ENCODE measurements around the gene SEMA5A. TPM values are rescaled to one million over a fixed set of nuclear protein-coding genes. Genes with fewer than 3 reads are reported as not detected.

SEMA5A gene
- total RNA-seq, 5 donors from 2014 or later (not counting 1 experiment from before 2014, with no cell fraction given) = 0.60 to 5.1 (median 1.5) TPM

- ChIA-PET POLR2A (no interaction called here), CTCF (no interaction called here)
- Mint-ChIP-seq H3K4me1 (no peaks in the 10 kb centered on the region), H3K36me3 (no peaks in the 10 kb centered on the region), H3K27me3 (no peaks in the 10 kb centered on the region), H3K4me3 (no peak overlapping the region), H3K27ac (no peak overlapping the region), H3K9me3 (peaks cover 0 to 4% (median 3%) of the 10 kb centered on the region in 3 donors)
- H3K4me1 ChIP-seq (ENCODE audit: control insufficient read depth in 1 of 2, extremely low read depth in 1 of 2, insufficient read depth in 2 of 2, low read length in 2 of 2) = no peaks in the 10 kb centered on the region
- DNase-seq = no peak
- ATAC-seq (replicated peaks in 1 of 4) = no peak
- H3K4me3 ChIP-seq (ENCODE audit: control insufficient read depth in 1 of 2, extremely low read depth in 1 of 2, low read length in 1 of 2) = no peak overlapping the region
- no peaks in the 10 kb centered on the region for H3K36me3 ChIP-seq (ENCODE audit: control insufficient read depth in 2 of 2, extremely low read depth in 1 of 2, insufficient read depth in 1 of 2, low read length in 1 of 2)
- H3K9me3 ChIP-seq = no peaks in the 10 kb centered on the region
- no peak overlapping the region for H3K27ac ChIP-seq (ENCODE audit: low read length)
- peaks cover 0 to 3% of the 10 kb centered on the region in 2 experiments for H3K27me3 ChIP-seq (replicated peaks in 1 of 2; ENCODE audit: control insufficient read depth in 2 of 2, extremely low read depth in 1 of 2, insufficient read depth in 2 of 2, low read length in 1 of 2)
- WGBS (ENCODE audit: insufficient coverage) = 0% methylated on average over 1 of the region's 4 CpGs
Observed at GRCh38 chr5:9350301-9350797, 195.5 kb downstream of the SEMA5A start.

DNA sequence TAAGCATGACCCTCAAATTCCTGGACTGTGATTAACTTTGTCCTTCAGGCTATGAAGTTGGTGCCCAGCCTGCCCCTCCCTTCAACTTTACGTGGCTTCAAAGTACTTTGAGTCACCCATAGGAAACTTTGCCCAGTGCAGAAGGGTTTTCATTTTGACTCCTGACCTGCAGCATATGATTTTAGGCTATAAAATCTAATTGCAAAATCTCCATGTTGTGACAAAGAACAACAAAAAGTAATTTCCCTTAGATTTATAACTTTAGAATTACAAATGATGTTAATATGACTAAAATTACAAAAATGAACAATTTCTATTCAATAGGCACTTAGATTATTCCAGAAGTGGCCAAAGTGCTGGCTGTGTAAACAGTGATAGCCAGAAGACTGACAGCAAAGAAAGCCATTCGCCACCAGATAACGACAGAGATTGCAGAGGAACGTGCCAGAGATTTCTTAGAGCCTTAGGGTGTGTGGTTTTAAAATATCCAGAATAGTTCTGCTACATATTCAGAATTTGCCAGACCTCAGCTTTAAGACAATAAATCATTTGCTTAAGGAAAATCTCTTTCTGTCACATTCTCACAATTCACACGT lies 197.4 kb downstream of the SEMA5A start:
- H3K27ac ChIP-seq (ENCODE audit: low read length) = no peak overlapping the region
- DNase-seq (no peak), ATAC-seq (replicated peaks in 1 of 4) (no peak)
- POLR2A ChIA-PET = no interaction called here
- Mint-ChIP-seq H3K9me3 (peaks cover 0 to 3% (median 0%) of the 10 kb centered on the region in 3 donors), H3K4me3 (no peak overlapping the region), H3K4me1 (no peaks in the 10 kb centered on the region), H3K27ac (no peak overlapping the region), H3K36me3 (no peaks in the 10 kb centered on the region), H3K27me3 (no peaks in the 10 kb centered on the region)
- no peaks in the 10 kb centered on the region for H3K4me1 ChIP-seq (ENCODE audit: control insufficient read depth in 1 of 2, extremely low read depth in 1 of 2, insufficient read depth in 2 of 2, low read length in 2 of 2)
- H3K36me3 ChIP-seq (ENCODE audit: control insufficient read depth in 2 of 2, extremely low read depth in 1 of 2, insufficient read depth in 1 of 2, low read length in 1 of 2) = no peaks in the 10 kb centered on the region
- H3K27me3 ChIP-seq (replicated peaks in 1 of 2; ENCODE audit: control insufficient read depth in 2 of 2, extremely low read depth in 1 of 2, insufficient read depth in 2 of 2, low read length in 1 of 2) = peaks cover 0 to 3% of the 10 kb centered on the region in 2 experiments
- no peaks in the 10 kb centered on the region for H3K9me3 ChIP-seq
- 0% methylated on average over 1 of the region's 5 CpGs for WGBS (ENCODE audit: insufficient coverage)
- H3K4me3 ChIP-seq (ENCODE audit: control insufficient read depth in 1 of 2, extremely low read depth in 1 of 2, low read length in 1 of 2) = no peak overlapping the region
- CTCF ChIA-PET = no interaction called here

DNA sequence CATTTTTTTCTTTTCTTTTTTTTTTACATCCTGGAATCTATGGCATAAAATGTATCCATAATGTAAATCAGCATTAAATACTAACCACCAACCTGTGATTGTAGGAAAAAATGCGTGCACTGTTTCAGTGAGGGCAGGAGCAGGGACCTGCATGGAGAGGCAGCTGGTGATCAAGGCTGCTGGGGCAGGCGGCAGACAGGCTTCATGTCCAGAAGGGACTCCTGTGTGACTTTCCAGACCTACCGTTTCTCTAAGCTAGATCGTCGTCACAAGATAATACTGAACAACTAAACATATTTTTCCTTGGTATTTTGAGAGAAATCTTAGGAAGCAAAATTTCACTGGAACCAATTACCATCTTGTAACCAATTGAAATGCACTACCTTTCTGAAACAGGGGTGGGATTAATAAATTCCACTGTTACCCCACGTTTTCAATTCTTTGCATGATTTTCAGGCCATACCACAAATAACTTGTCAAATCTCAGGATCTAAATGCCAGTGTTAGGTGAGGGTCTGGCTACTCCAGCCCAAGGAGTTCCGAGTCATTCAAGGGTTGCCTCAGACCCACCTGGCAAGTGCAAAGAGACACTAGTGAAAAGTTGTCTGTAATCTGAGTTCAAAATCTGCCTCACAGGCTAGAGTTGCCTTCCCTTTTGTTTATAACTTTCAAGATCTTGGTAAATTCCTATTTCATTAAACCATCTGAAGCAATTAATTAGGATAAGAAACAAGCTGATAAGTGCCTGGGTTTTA lies 198.2 kb downstream of the SEMA5A start:
- Mint-ChIP-seq H3K4me1 (no peaks in the 10 kb centered on the region), H3K36me3 (no peaks in the 10 kb centered on the region), H3K4me3 (no peak overlapping the region), H3K9me3 (peaks cover 0 to 2% (median 0%) of the 10 kb centered on the region in 3 donors), H3K27ac (no peak overlapping the region), H3K27me3 (no peaks in the 10 kb centered on the region)
- no peak for DNase-seq
- no peak for ATAC-seq (replicated peaks in 1 of 4)
- Histone ChIP-seq H3K36me3 (ENCODE audit: control insufficient read depth in 2 of 2, extremely low read depth in 1 of 2, insufficient read depth in 1 of 2, low read length in 1 of 2) (no peaks in the 10 kb centered on the region), H3K4me1 (ENCODE audit: control insufficient read depth in 1 of 2, extremely low read depth in 1 of 2, insufficient read depth in 2 of 2, low read length in 2 of 2) (no peaks in the 10 kb centered on the region), H3K27me3 (replicated peaks in 1 of 2; ENCODE audit: control insufficient read depth in 2 of 2, extremely low read depth in 1 of 2, insufficient read depth in 2 of 2, low read length in 1 of 2) (no peaks in the 10 kb centered on the region), H3K9me3 (no peaks in the 10 kb centered on the region), H3K27ac (ENCODE audit: low read length) (no peak overlapping the region), H3K4me3 (ENCODE audit: control insufficient read depth in 1 of 2, extremely low read depth in 1 of 2, low read length in 1 of 2) (no peak overlapping the region)
- ChIA-PET POLR2A (no interaction called here), CTCF (no interaction called here)
- WGBS (ENCODE audit: insufficient coverage) = 0% methylated on average over 1 of the region's 7 CpGs

DNA sequence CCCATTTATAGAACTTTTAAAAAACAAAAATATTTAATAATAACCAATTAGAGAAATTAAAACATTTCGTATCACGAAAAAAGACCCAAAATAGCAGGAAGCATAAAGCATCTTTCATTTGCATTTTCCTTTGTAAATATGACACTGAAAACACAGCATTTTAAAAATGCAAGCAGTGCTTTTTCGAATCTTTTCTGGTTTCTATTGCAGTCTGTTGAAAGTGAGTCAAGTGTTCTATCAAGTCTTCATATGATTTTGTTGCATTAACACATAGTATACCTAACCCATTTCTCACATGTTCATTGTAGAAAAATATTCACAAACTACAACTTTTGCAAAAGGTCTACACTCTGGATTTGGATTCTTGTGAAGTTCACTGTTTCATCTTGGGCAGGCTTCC lies 198.8 kb downstream of the SEMA5A start:
- no peaks in the 10 kb centered on the region for H3K9me3 ChIP-seq
- ATAC-seq (replicated peaks in 1 of 4) = no peak
- no peaks in the 10 kb centered on the region for H3K4me1 ChIP-seq (ENCODE audit: control insufficient read depth in 1 of 2, extremely low read depth in 1 of 2, insufficient read depth in 2 of 2, low read length in 2 of 2)
- no peaks in the 10 kb centered on the region for H3K27me3 Mint-ChIP-seq
- no peak overlapping the region for H3K27ac ChIP-seq (ENCODE audit: low read length)
- DNase-seq = no peak
- POLR2A ChIA-PET = no interaction called here
- no peaks in the 10 kb centered on the region for H3K4me1 Mint-ChIP-seq
- H3K36me3 Mint-ChIP-seq = no peaks in the 10 kb centered on the region
- H3K27ac Mint-ChIP-seq = no peak overlapping the region
- H3K4me3 Mint-ChIP-seq = no peak overlapping the region
- H3K4me3 ChIP-seq (ENCODE audit: control insufficient read depth in 1 of 2, extremely low read depth in 1 of 2, low read length in 1 of 2) = no peak overlapping the region
- H3K36me3 ChIP-seq (ENCODE audit: control insufficient read depth in 2 of 2, extremely low read depth in 1 of 2, insufficient read depth in 1 of 2, low read length in 1 of 2) = no peaks in the 10 kb centered on the region
- H3K27me3 ChIP-seq (replicated peaks in 1 of 2; ENCODE audit: control insufficient read depth in 2 of 2, extremely low read depth in 1 of 2, insufficient read depth in 2 of 2, low read length in 1 of 2) = no peaks in the 10 kb centered on the region
- no CpG with 5 or more reads among the region's 3 CpGs for WGBS (ENCODE audit: insufficient coverage)
- CTCF ChIA-PET = no interaction called here
- H3K9me3 Mint-ChIP-seq = no peaks in the 10 kb centered on the region

- no peaks in the 10 kb centered on the region for H3K4me1 ChIP-seq (ENCODE audit: control insufficient read depth in 1 of 2, extremely low read depth in 1 of 2, insufficient read depth in 2 of 2, low read length in 2 of 2)
- no peaks in the 10 kb centered on the region for H3K36me3 Mint-ChIP-seq
- H3K27me3 ChIP-seq (replicated peaks in 1 of 2; ENCODE audit: control insufficient read depth in 2 of 2, extremely low read depth in 1 of 2, insufficient read depth in 2 of 2, low read length in 1 of 2) = no peaks in the 10 kb centered on the region
- no peaks in the 10 kb centered on the region for H3K27me3 Mint-ChIP-seq
- peaks cover 0 to 6% (median 0%) of the 10 kb centered on the region in 3 donors for H3K9me3 Mint-ChIP-seq
- ATAC-seq (replicated peaks in 1 of 4) (no peak), DNase-seq (no peak)
- H3K9me3 ChIP-seq = no peaks in the 10 kb centered on the region
- H3K4me1 Mint-ChIP-seq = no peaks in the 10 kb centered on the region
- WGBS (ENCODE audit: insufficient coverage) = no CpG with 5 or more reads among the region's 1 CpG
- no peaks in the 10 kb centered on the region for H3K36me3 ChIP-seq (ENCODE audit: control insufficient read depth in 2 of 2, extremely low read depth in 1 of 2, insufficient read depth in 1 of 2, low read length in 1 of 2)
- H3K4me3 ChIP-seq (ENCODE audit: control insufficient read depth in 1 of 2, extremely low read depth in 1 of 2, low read length in 1 of 2) = no peak overlapping the region
- no peak overlapping the region for H3K4me3 Mint-ChIP-seq
- ChIA-PET POLR2A (no interaction called here), CTCF (interaction anchor here in 1 of 2 donors (0.6 kb wide), 1 partner anchor 52 kb away, joined by 7 read pairs; no protein-coding TSS in a partner anchor)
- H3K27ac ChIP-seq (ENCODE audit: low read length) = no peak overlapping the region
- H3K27ac Mint-ChIP-seq = no peak overlapping the region
Observed at GRCh38 chr5:9344751-9345240, 201.1 kb downstream of the SEMA5A start.

- no peaks in the 10 kb centered on the region for H3K36me3 Mint-ChIP-seq
- H3K36me3 ChIP-seq (ENCODE audit: control insufficient read depth in 2 of 2, extremely low read depth in 1 of 2, insufficient read depth in 1 of 2, low read length in 1 of 2) = no peaks in the 10 kb centered on the region
- no peaks in the 10 kb centered on the region for H3K9me3 ChIP-seq
- 45% methylated on average over 2 of the region's 3 CpGs for WGBS (ENCODE audit: insufficient coverage)
- ChIA-PET CTCF (no interaction called here), POLR2A (no interaction called here)
- no peak overlapping the region for H3K4me3 Mint-ChIP-seq
- H3K27ac ChIP-seq (ENCODE audit: low read length) = no peak overlapping the region
- H3K27me3 Mint-ChIP-seq = no peaks in the 10 kb centered on the region
- peaks cover 2 to 10% (median 5%) of the 10 kb centered on the region in 3 donors for H3K9me3 Mint-ChIP-seq
- H3K27ac Mint-ChIP-seq = no peak overlapping the region
- H3K4me1 ChIP-seq (ENCODE audit: control insufficient read depth in 1 of 2, extremely low read depth in 1 of 2, insufficient read depth in 2 of 2, low read length in 2 of 2) = no peaks in the 10 kb centered on the region
- DNase-seq (no peak), ATAC-seq (replicated peaks in 1 of 4) (no peak)
- H3K4me3 ChIP-seq (ENCODE audit: control insufficient read depth in 1 of 2, extremely low read depth in 1 of 2, low read length in 1 of 2) = no peak overlapping the region
- H3K27me3 ChIP-seq (replicated peaks in 1 of 2; ENCODE audit: control insufficient read depth in 2 of 2, extremely low read depth in 1 of 2, insufficient read depth in 2 of 2, low read length in 1 of 2) = no peaks in the 10 kb centered on the region
- H3K4me1 Mint-ChIP-seq = no peaks in the 10 kb centered on the region
Observed at GRCh38 chr5:9343146-9343850, 202.6 kb downstream of the SEMA5A start.

Data from T-cell (primary cell).